Stomach (tissue), 4 donors: ENCODE measurements around the gene ZNF471.

Source experiments
- EP300 ChIP-seq: sonication (generic); formaldehyde crosslinking; IDR thresholded peaks from one replicate; pipeline ENCODE4 v1.6.1; 2017; ENCODE audit warnings: antibody characterized with exemption
- POLR2A ChIP-seq, 4 donors: fragments of 450-650 bp; IDR thresholded peaks; one replicate each; pipeline ENCODE4 v1.6.1; 2016; ENCODE audit warnings: antibody characterized with exemption in 4 of 4, control low read depth in 2 of 4, mild to moderate bottlenecking in 1 of 4, moderate library complexity in 1 of 4
- POLR2AphosphoS5 ChIP-seq, 3 donors: sonication (generic); formaldehyde crosslinking; IDR thresholded peaks; one replicate each; pipeline ENCODE4 v1.6.1; 2016; ENCODE audit warnings: antibody characterized with exemption in 3 of 3
- TF ChIP-seq, protein P1 (sequence below), 7 experiments: fragments of 450-650 bp in 4 of 7; fragments of 200-600 bp in 3 of 7; sonication (generic) in 3 of 7; IDR thresholded peaks; one replicate each; pipeline ENCODE4 v1.5.1; 2016 to 2019; ENCODE audit warnings: antibody characterized with exemption in 7 of 7, control low read depth in 2 of 7, mild to moderate bottlenecking in 1 of 7

DNA sequence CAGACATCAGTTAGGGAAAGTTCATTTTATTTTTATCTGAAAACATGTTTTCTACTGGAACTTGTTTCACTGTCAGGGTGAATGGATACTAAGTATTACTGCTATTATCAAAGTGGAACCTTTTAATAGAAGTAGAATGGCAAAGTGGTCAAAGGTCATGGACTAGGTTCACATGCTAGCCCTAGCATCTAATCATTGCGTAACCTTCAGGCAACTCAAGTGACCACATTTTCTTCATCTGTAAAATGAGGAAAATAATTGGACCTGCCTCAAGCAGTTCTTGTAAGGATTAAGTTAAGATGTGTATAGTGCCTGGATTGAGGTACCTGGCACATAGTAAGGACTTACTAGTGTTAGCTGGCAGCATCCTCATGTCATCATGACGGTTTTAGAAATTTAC lies 36.1 kb downstream of the ZNF471 start:
- TF ChIP-seq, protein P1, sequence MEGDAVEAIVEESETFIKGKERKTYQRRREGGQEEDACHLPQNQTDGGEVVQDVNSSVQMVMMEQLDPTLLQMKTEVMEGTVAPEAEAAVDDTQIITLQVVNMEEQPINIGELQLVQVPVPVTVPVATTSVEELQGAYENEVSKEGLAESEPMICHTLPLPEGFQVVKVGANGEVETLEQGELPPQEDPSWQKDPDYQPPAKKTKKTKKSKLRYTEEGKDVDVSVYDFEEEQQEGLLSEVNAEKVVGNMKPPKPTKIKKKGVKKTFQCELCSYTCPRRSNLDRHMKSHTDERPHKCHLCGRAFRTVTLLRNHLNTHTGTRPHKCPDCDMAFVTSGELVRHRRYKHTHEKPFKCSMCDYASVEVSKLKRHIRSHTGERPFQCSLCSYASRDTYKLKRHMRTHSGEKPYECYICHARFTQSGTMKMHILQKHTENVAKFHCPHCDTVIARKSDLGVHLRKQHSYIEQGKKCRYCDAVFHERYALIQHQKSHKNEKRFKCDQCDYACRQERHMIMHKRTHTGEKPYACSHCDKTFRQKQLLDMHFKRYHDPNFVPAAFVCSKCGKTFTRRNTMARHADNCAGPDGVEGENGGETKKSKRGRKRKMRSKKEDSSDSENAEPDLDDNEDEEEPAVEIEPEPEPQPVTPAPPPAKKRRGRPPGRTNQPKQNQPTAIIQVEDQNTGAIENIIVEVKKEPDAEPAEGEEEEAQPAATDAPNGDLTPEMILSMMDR (IDR thresholded peaks at IDR 0.05) = no peak
- TF ChIP-seq POLR2AphosphoS5 (IDR thresholded peaks at IDR 0.05) (no peak), EP300 (no peak), POLR2A (IDR thresholded peaks at IDR 0.05) (no peak)
